Activated T-cell treated with anti-CD3 and anti-CD28 coated beads for 1 hour (primary cell): Measurements from ENCODE around the gene JAZF1.
"Not testable (repeated sequence)": the region's sequence is repeated elsewhere in the genome, so short reads cannot be mapped to it uniquely, and the experiment has no call there.

ENCODE experiments used
- DNase-seq: peaks from one replicate; pipeline ENCODE4 v3.0.0-alpha.2; 2020; ENCODE audit warnings: low read depth

Gene JAZF1

GRCh38 chr7:28041508-28042314, 138.9 kb downstream of the JAZF1 start:
- no peak for DNase-seq

- DNase-seq = no peak
These were observed 142.3 kb downstream of the JAZF1 start for GRCh38 chr7:28038175-28038797.

DNA sequence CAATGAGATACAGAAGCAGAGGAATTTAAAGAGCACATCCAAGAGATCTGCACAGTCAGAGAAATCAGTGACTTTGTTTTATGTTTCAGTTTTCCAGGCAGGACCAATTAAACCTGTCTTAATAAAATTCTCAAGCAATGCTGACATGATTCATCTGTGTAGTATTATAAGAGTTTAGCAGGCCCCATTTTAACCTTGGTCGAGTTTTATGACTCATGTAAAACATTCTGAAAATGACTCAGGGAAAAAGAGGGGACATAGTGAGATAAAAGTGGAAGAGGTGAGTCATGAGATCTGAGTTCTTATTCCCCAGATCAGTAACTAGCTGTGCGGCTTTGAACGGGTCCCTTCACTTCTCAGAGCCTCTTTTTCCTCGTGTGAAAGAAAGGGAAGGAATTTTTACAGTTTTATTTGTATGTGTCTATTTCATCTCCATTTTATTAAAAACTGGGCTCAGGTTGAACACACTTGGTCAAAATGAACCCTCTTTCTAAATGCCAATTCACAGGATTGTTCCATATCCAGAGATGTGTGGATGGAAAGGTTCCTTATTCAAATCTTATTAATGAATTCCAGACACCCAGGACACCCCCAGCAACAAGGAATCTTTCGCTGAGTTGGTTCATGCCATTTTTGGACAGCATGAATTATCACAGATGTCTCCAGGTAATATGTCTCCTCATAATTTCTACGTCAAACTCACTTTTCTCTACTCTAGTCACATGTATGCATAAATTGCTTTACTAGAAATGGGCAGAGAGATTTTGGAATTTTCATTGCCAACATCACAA, 143.2 kb downstream of the JAZF1 start:
- DNase-seq = no peak

DNA sequence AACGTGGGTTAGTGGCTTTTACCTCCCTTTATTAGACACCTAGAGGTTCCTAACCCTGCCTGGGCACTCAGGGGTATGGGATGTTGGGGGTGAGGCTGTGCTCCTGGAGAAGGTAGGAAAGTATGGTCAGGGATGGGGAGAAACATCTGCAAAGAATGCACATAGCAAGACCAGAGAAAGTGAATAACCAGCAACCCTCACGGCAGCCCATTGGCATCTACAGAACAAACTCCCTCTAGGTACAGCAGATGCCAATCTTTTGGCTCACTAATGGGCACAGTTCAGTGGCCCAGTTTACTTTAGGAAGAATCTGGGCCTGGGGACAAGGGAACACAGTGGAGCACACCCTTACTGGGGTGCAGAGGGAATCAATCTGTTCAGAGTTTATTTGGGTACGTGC, 143.9 kb downstream of the JAZF1 start:
- DNase-seq = no peak

DNA sequence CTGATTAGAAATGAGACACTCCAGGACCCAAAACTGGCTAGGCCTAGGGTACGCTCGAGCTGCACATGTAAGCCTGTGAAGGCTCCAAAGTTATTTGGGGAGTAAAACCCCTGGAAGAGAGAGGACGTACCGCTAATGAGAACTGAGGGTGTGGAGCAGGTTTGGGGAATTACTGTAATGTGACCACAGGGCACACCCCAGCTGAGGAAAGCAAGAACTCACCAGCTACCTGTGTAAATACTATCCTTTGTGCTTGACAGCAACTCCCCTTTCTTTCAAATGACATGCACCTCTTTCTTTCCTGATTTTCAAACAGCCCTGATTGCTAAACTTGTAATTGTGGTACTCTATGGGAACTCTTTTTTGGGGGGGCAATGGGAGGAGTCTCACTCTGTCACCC, 147.2 kb downstream of the JAZF1 start:
- DNase-seq = no peak

- no peak for DNase-seq
These were observed 147.7 kb downstream of the JAZF1 start for GRCh38 chr7:28032738-28033380.

DNA sequence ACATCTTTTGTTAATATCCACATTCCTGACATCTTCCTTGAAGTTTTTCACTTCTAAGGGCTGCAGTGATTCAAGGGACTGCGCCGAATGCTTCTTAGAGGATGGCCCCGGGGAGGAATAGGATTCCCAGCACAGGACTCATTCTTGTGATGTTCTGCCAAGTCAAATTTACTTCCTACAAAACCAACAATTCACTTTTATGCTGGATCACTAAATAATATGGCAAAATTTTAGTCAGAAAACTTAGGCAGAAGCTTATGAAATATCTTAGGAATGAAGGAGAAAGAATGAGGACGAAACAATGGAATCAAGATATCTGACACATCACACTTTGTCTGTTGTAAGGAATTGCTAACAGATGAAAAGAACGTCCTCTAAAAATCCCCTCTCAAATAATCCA, 151.5 kb downstream of the JAZF1 start:
- DNase-seq = no peak

- no peak for DNase-seq
These were observed 152.1 kb downstream of the JAZF1 start for GRCh38 chr7:28028471-28028870.

DNA sequence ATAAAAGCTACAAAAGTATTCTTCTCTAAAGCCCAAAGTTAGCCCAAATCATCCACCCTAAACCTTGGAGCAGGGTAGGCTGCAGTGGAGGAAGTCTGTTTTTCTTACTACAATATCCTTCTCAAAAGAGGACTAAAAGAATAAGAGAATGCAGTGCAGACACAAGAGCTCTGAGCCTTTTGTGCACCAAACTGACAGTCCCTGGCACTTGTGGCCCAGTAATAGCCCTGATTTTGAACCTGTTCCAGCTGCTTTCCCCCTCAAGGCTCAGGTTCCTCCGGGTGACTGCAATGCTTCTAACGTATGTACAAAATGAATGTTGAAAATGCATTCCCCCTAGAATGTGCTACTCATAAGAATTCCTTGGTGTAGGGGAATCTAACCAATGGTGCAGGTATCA, 154.4 kb downstream of the JAZF1 start:
- DNase-seq = no peak

- DNase-seq = no peak
These were observed 155.7 kb downstream of the JAZF1 start for GRCh38 chr7:28024786-28025334.

GRCh38 chr7:28020302-28020940, 160.2 kb downstream of the JAZF1 start:
- DNase-seq = no peak

DNA sequence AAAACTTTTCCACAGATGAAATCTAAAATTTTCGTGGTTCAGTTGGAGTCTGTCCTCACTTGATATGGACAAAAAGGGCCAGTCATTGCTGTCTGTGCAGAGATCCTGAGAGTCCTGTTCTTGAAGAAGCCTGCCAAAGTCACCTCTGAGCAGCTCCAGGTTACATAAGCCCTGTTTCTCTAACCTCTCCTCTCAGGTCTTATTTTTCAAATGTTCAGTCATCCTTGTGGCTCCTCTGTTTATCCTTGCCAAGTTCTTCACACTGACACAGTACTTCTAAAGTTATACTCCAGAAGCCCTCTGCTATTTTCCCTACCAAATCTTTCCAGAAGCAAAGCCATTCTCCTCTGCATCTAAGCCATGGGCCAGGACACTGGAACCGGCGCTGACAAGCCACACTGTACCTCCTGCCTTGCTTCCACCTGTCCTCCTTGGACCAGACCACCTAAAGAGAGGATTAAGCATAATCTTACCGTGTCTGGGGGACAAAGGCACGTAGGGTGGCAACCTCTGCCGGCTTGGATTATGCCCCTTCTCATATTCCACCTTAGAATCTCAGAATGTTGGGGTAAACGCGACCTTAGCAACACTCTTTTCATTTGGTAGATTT, 161.6 kb downstream of the JAZF1 start:
- DNase-seq = no peak

- no peak for DNase-seq
These were observed 162.1 kb downstream of the JAZF1 start for GRCh38 chr7:28018446-28018845.

- DNase-seq = no peak
These were observed 162.6 kb downstream of the JAZF1 start for GRCh38 chr7:28018020-28018419.

GRCh38 chr7:28017372-28017771, 163.2 kb downstream of the JAZF1 start:
- DNase-seq = no peak

- DNase-seq = no peak
These were observed 164.3 kb downstream of the JAZF1 start for GRCh38 chr7:28016297-28016696.

- DNase-seq = no peak
These were observed 165.4 kb downstream of the JAZF1 start for GRCh38 chr7:28015169-28015568.

DNA sequence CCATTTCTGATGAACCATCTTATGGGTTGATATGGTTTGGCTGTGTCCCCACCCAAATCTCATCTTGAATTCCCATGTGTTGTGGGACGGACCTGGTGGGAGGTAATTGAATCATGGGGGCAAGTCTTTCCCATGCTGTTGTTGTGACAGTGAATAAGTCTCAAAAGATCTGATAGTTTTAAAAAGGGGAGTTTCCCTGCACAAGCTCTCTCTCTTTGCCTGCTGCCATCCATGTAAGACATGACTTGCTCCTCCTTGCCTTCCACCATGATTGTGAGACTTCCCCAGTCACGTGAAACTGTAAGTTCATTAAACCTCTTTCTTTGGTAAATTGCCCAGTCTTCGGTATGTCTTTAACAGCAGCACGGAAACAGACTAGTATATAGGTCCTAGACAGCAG, 166.3 kb downstream of the JAZF1 start:
- DNase-seq = not testable (repeated sequence)

DNA sequence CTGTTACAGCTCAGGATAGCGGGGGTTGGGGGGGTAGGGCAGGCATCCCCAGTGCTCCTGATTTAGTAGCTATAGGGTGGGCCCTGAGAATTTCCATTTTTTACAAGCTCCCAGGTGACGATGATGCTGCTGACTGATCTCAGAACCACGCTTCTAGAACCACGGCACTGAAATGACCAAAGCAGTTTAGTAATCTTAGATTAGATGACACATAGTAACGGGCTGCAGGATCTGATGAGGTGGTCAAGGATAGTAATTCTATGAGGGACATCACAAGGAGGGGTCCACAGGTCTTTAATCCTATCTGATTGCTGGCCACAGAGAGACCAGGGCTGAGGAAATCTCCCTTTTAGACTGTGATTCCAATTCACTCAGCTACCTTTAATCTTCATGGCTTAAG, 167.2 kb downstream of the JAZF1 start:
- no peak for DNase-seq

GRCh38 chr7:28013019-28013418, 167.6 kb downstream of the JAZF1 start:
- no peak for DNase-seq

DNA sequence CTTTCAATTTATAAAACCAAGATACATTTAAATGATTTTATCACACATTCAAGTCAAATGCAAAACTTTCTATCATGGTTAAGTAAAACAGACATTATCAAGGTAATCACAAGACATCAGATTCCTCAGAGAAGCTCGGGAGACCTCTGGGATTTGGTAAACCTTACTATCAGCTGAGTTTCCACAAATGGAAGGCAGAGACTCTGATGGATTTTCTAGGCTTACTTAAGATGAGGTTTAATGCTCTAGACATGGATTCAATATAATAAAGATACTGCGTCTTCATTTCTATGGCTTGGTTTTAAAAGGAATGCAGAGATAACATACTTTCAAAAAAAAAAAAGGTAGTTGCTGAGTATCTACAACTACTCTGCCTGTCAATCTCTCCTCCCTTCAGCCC, 171.7 kb downstream of the JAZF1 start:
- DNase-seq = no peak
